Upper lobe of left lung (tissue), 6 donors: ENCODE results near the gene EEF1AKMT4. TPM values are rescaled to one million over a fixed set of nuclear protein-coding genes. Genes with fewer than 3 reads are reported as not detected.

Experiments
- ATAC-seq, 2 donors: fragments of 200-7000 bp; cut with Tn5 transposase; one replicate each; pipeline ENCODE4 v1.9.1; 2022; ENCODE audit warnings: mild to moderate bottlenecking in 2 of 2, moderate library complexity in 2 of 2; ENCODE audit not compliant: low FRiP score in 2 of 2
- DNase-seq, 2 donors: peaks; one replicate each; pipeline ENCODE4 v3.0.0-alpha.2; 2019 to 2020
- H3K27ac ChIP-seq, 4 donors: fragments of 200-600 bp; sonication (generic); one replicate each; pipeline ENCODE4 v1.5.1; 2016 to 2019
- H3K27me3 ChIP-seq, 4 donors: fragments of 200-600 bp; sonication (generic); one replicate each; pipeline ENCODE4 v1.5.1; 2017 to 2019
- H3K36me3 ChIP-seq, 4 donors: fragments of 200-600 bp; sonication (generic); one replicate each; pipeline ENCODE4 v1.5.1; 2016 to 2019
- H3K4me1 ChIP-seq, 4 donors: fragments of 200-600 bp; sonication (generic); one replicate each; pipeline ENCODE4 v1.5.1; 2018 to 2019
- H3K4me3 ChIP-seq, 4 donors: fragments of 200-600 bp; sonication (generic); one replicate each; pipeline ENCODE4 v1.5.1; 2017 to 2019; ENCODE audit warnings: mild to moderate bottlenecking in 2 of 4, moderate library complexity in 1 of 4
- H3K9me3 ChIP-seq, 4 donors: fragments of 200-600 bp; sonication (generic); one replicate each; pipeline ENCODE4 v1.5.1; 2018 to 2019
- EP300 ChIP-seq, 4 donors: sonication (generic); formaldehyde crosslinking; IDR thresholded peaks; one replicate each; pipeline ENCODE4 v1.5.1; 2017; ENCODE audit warnings: antibody characterized with exemption in 4 of 4, control low read depth in 2 of 4
- POLR2A ChIP-seq, 4 donors: fragments of 450-650 bp; IDR thresholded peaks; one replicate each; pipeline ENCODE4 v1.5.1; 2016 to 2017; ENCODE audit warnings: antibody characterized with exemption in 4 of 4, mild to moderate bottlenecking in 2 of 4
- POLR2AphosphoS5 ChIP-seq, 2 donors: sonication (generic); formaldehyde crosslinking; IDR thresholded peaks; one replicate each; pipeline ENCODE4 v1.5.1; 2017; ENCODE audit warnings: antibody characterized with exemption in 2 of 2
- WGBS, 2 donors: methylation state at CpG; one replicate each; pipeline ENCODE4 v1.1.5; 2017 to 2018; 5-methylcytosine and 5-hydroxymethylcytosine counted together
- total RNA-seq, 6 donors: library from RNA; depleted of rRNA in 4 of 6; stranded (reverse); fragments of >200 nt in 4 of 6; gene quantifications; one replicate each; pipeline versions ENCODE4 v1.1.0 to v1.2.1, GENCODE V29; 2016 to 2021
- TF ChIP-seq, protein P1 (sequence below), 6 experiments: fragments of 450-650 bp in 4 of 6; fragments of 200-600 bp in 2 of 6; sonication (generic) in 2 of 6; IDR thresholded peaks; one replicate each; pipeline ENCODE4 v1.5.1; 2016 to 2019; ENCODE audit warnings: antibody characterized with exemption in 6 of 6
- donor health status: DM: no; HTN: no; CAD: no; lungs with moderate emphysema.
- donor health status: DM: no; HTN: yes; CAD: no; lungs with severe emphysema.

Gene EEF1AKMT4
- total RNA-seq, 6 donors from 2014 or later: 1.8 to 8.8 (median 4.1) TPM

DNA sequence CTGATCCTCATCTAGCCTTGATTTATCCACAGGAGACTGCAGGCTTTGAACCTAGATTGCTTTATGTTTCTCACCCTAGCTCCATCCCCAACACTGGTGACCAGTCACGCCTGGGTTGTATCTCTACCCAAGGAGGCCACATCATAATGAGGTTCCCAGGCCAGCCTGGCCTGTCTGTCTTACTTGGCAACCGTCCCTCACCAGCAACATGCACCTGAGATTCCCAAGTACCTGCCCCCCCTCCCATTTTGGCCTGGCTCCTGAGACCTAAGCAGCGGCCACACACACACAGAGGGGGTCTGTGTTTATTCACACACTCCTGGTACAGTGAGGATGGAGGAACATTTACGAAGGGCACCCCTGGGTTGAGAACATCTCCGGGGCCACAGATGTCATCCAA is 9.5 kb downstream of the EEF1AKMT4 start:
- DNase-seq (no peak), ATAC-seq (no peak)
- H3K9me3 ChIP-seq: no peaks in the 10 kb centered on the region
- peaks cover 0 to 3% (median 0%) of the 10 kb centered on the region in 4 donors for H3K36me3 ChIP-seq
- peaks cover 0 to 32% (median 16%) of the 10 kb centered on the region in 4 donors for H3K27me3 ChIP-seq
- H3K4me3 ChIP-seq: no peak overlapping the region
- TF ChIP-seq EP300 (IDR thresholded peaks at IDR 0.05): no peak
- TF ChIP-seq, protein P1, sequence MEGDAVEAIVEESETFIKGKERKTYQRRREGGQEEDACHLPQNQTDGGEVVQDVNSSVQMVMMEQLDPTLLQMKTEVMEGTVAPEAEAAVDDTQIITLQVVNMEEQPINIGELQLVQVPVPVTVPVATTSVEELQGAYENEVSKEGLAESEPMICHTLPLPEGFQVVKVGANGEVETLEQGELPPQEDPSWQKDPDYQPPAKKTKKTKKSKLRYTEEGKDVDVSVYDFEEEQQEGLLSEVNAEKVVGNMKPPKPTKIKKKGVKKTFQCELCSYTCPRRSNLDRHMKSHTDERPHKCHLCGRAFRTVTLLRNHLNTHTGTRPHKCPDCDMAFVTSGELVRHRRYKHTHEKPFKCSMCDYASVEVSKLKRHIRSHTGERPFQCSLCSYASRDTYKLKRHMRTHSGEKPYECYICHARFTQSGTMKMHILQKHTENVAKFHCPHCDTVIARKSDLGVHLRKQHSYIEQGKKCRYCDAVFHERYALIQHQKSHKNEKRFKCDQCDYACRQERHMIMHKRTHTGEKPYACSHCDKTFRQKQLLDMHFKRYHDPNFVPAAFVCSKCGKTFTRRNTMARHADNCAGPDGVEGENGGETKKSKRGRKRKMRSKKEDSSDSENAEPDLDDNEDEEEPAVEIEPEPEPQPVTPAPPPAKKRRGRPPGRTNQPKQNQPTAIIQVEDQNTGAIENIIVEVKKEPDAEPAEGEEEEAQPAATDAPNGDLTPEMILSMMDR (IDR thresholded peaks at IDR 0.05): no peak
- TF ChIP-seq POLR2AphosphoS5 (IDR thresholded peaks at IDR 0.05): no peak
- TF ChIP-seq POLR2A (IDR thresholded peaks at IDR 0.05): no peak
- 90 to 95% methylated on average over 3 to 5 of the region's 5 CpGs for WGBS, 2 donors
- peaks cover 30 to 35% (median 32%) of the 10 kb centered on the region in 4 donors for H3K4me1 ChIP-seq
- no peak overlapping the region for H3K27ac ChIP-seq

DNA sequence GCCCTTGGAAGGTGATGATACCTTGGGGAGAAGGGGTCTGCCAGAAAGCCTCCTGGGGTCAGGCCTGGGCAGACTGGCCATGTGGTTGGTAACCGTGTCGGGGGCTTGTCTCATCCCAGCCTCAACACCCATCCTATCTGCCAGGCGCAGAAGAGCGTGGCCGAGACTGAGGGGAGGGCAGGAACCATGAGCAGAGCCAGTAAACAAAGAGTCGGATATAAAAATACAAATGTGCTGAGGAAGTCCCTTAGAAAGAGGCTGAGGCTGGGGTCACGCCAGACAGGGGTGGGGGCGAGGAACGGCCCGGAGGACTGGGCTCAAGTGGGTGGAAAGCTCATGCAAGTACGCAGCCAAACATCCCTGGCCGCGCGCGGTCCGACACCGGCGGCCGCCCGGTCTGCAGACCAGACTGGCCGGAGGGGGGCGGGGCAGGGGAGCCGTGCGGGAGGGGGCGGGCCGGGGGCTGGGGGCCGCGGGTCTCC is 10.0 kb downstream of the EEF1AKMT4 start:
- WGBS, 2 donors: 27 to 40% methylated on average over 9 to 16 of the region's 28 CpGs
- H3K9me3 ChIP-seq: no peaks in the 10 kb centered on the region
- peaks cover 0 to 3% (median 0%) of the 10 kb centered on the region in 4 donors for H3K36me3 ChIP-seq
- DNase-seq: no peak
- no peak for TF ChIP-seq POLR2AphosphoS5 (IDR thresholded peaks at IDR 0.05)
- TF ChIP-seq, protein P1 (IDR thresholded peaks at IDR 0.05): no peak
- peak in 1 of 2 donors; percentile 2 for ATAC-seq
- H3K4me3 ChIP-seq: peak overlapping the region in 1 of 4 donors; percentile 23
- peaks cover 30 to 35% (median 32%) of the 10 kb centered on the region in 4 donors for H3K4me1 ChIP-seq
- H3K27me3 ChIP-seq: peaks cover 0 to 32% (median 16%) of the 10 kb centered on the region in 4 donors
- no peak overlapping the region for H3K27ac ChIP-seq

DNA sequence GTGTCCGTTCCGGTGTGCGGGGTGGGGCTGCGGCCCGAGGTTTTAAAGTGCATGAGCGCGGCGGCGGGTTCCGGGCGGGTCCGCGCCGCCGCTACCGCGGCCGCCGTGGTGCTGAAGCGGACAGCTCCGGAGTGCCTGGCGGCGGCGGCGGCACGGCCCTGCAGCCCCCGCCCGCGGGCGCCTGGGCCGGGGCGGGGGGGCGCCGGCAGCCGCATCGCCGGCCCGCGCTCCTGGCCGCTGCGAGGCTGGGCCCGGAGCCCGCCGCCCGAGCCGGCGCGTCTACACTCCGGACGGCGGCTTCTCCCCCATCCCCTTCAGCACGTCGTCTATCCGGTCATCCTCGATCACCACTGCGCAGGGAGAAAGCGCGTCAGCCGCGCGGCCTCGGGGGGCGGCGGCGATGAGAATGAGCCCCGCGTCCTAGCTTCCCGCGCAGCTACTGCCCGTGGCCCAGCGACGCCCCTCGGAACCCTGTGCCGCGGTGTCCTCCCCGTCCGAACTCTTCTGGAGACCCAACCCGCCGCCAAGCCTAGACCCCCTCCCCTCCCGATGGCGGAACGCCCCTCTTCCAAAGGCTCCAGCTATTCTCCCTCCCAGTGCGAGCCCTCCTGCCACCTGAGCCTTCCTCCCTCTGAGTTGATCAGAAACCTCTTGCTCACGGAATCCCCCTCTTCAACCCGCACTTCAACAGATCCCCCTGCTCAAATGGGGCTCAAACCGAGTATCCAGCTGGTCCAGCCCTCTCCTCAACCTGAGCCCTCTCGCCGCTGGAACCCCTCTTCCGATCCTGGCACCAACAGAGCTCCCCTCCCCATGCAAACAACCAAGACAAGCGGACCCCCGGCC is 10.6 kb downstream of the EEF1AKMT4 start:
- Histone ChIP-seq H3K4me1 (peaks cover 30 to 35% (median 32%) of the 10 kb centered on the region in 4 donors), H3K27me3 (peaks cover 0 to 32% (median 16%) of the 10 kb centered on the region in 4 donors), H3K9me3 (no peaks in the 10 kb centered on the region), H3K27ac (no peak overlapping the region), H3K36me3 (peaks cover 0 to 3% (median 0%) of the 10 kb centered on the region in 4 donors), H3K4me3 (peak overlapping the region in 3 of 4 donors; percentile 49 to 62 (median 55))
- 3 to 4% methylated on average over 13 to 35 of the region's 91 CpGs for WGBS, 2 donors
- TF ChIP-seq POLR2A (IDR thresholded peaks at IDR 0.05): no peak
- no peak for TF ChIP-seq EP300 (IDR thresholded peaks at IDR 0.05)
- TF ChIP-seq, protein P1 (IDR thresholded peaks at IDR 0.05): no peak
- no peak for TF ChIP-seq POLR2AphosphoS5 (IDR thresholded peaks at IDR 0.05)
- ATAC-seq (peak in 1 of 2 donors; percentile 76), DNase-seq (peak in 1 of 2 donors; percentile 91)

DNA sequence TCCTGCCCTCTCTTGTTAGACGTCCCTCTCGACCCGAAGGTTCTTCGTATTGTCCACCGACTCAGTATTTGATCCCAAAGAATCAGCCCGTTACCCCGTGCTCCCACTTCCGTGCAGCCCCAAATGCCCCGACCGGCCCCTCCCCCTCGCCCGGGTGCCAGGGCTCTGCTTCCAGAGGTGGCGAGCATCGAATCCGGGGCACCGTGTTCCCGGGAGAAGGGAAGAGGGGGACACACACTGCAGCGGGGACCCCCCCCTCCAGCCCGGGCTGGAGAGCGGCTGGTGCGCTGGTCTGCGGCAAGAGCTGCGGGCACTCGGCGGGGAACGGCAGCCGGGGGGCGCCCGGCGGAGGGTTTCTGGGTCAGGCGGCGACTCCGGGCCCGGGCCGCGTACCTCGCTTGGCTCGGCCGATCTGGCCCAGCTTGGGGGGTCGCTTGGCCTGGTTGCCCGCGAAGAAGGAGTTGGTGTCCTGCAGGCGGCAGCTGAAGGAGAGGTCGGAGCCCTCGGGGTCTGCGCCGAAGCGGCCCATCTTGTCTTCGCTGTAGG is 11.3 kb downstream of the EEF1AKMT4 start:
- Histone ChIP-seq H3K27ac (no peak overlapping the region), H3K27me3 (peaks cover 0 to 32% (median 16%) of the 10 kb centered on the region in 4 donors), H3K4me1 (peaks cover 30 to 35% (median 32%) of the 10 kb centered on the region in 4 donors), H3K4me3 (peak overlapping the region in 3 of 4 donors; percentile 49 to 62 (median 55)), H3K36me3 (peaks cover 0 to 3% (median 0%) of the 10 kb centered on the region in 4 donors), H3K9me3 (no peaks in the 10 kb centered on the region)
- DNase-seq: peak in 1 of 2 donors; percentile 88
- ATAC-seq: no peak
- WGBS, 2 donors: 2% methylated on average over 12 to 14 of the region's 49 CpGs
- TF ChIP-seq EP300 (IDR thresholded peaks at IDR 0.05) (no peak), POLR2A (IDR thresholded peaks at IDR 0.05) (no peak), POLR2AphosphoS5 (IDR thresholded peaks at IDR 0.05) (no peak)
- TF ChIP-seq, protein P1 (IDR thresholded peaks at IDR 0.05): no peak
